Fibroblast of lung (primary cell): ENCODE results near the gene MCM5. TPM values are rescaled to one million over a fixed set of nuclear protein-coding genes. Genes with fewer than 3 reads are reported as not detected.

ENCODE experiments used
- DNase-seq, 2 donors: peaks; one replicate each; pipeline versions ENCODE4 v3.0.0 to v3.0.0-alpha.2; 2010; ENCODE audit warnings: low read depth in 2 of 2
- H2AFZ ChIP-seq: 2 replicates; pipeline ENCODE4 v1.5.1; 2012; ENCODE audit warnings: low read length, control low read depth, inconsistent platforms
- H3K27ac ChIP-seq: 2 replicates; pipeline ENCODE4 v1.5.1; 2011; ENCODE audit warnings: low read length, control low read depth; ENCODE audit not compliant: insufficient read depth
- H3K27me3 ChIP-seq: 2 replicates; pipeline ENCODE4 v1.5.1; 2011; ENCODE audit warnings: mild to moderate bottlenecking, low read length; ENCODE audit not compliant: control insufficient read depth, insufficient read depth
- H3K36me3 ChIP-seq: 2 replicates; pipeline ENCODE4 v1.5.1; 2011; ENCODE audit warnings: low read length; ENCODE audit not compliant: control insufficient read depth, insufficient read depth
- H3K4me1 ChIP-seq: 2 replicates; pipeline ENCODE4 v1.5.1; 2011; ENCODE audit warnings: low read length; ENCODE audit not compliant: control insufficient read depth, insufficient read depth; ENCODE audit errors: extremely low read depth
- H3K4me2 ChIP-seq: 2 replicates; pipeline ENCODE4 v1.5.1; 2011; ENCODE audit warnings: low read length, control low read depth; ENCODE audit not compliant: insufficient read depth; ENCODE audit errors: extremely low read depth
- H3K4me3 ChIP-seq, 4 experiments: fragments of 200-600 bp in 1 of 4; sonication (generic) in 1 of 4; replicated peaks in 1 of 4; 2 replicates each; pipeline ENCODE4 v1.5.1; 2011 to 2016; ENCODE audit warnings: low read length in 4 of 4, low read depth in 3 of 4, mild to moderate bottlenecking in 3 of 4, control low read depth in 2 of 4, inconsistent platforms in 1 of 4, mixed read lengths in 1 of 4; ENCODE audit not compliant: insufficient read depth in 1 of 4; ENCODE audit errors: control extremely low read depth in 1 of 4
- H3K79me2 ChIP-seq: 2 replicates; pipeline ENCODE4 v1.5.1; 2012; ENCODE audit warnings: mild to moderate bottlenecking, low read length, inconsistent platforms; ENCODE audit not compliant: control insufficient read depth, insufficient read depth
- H3K9ac ChIP-seq: 2 replicates; pipeline ENCODE4 v1.5.1; 2011; ENCODE audit warnings: mild to moderate bottlenecking, low read length, control low read depth; ENCODE audit not compliant: insufficient read depth
- H3K9me3 ChIP-seq: 2 replicates; pipeline ENCODE4 v1.5.1; 2012; ENCODE audit warnings: low read depth, low read length; ENCODE audit not compliant: control insufficient read depth, insufficient read depth
- H4K20me1 ChIP-seq: 2 replicates; pipeline ENCODE4 v1.5.1; 2011; ENCODE audit warnings: low read length; ENCODE audit not compliant: control insufficient read depth, insufficient read depth; ENCODE audit errors: extremely low read depth
- EZH2 ChIP-seq: IDR thresholded peaks from 2 replicates; pipeline ENCODE4 v1.5.1; 2012; ENCODE audit warnings: low read length, control low read depth, mild to moderate bottlenecking; ENCODE audit errors: missing control alignments
- polyA plus RNA-seq, 2 donors: library from polyadenylated mRNA; depleted of rRNA in 1 of 2; stranded (reverse) in 1 of 2; unstranded in 1 of 2; fragments of >200 nt; gene quantifications; 2 replicates each; pipeline ENCODE4 v1.2.1, GENCODE V29; 2011 to 2012; ENCODE audit warnings: missing spikeins in 1 of 2
- total RNA-seq: library from RNA; depleted of rRNA; stranded (reverse); fragments of >200 nt; gene quantifications from 2 replicates; pipeline ENCODE4 v1.2.1, GENCODE V29; 2014
- TF ChIP-seq, protein P1 (sequence below), 2 donors: IDR thresholded peaks in 1 of 2; conservative IDR thresholded peaks in 1 of 2; 1 replicate in 1 of 2; 2 replicates in 1 of 2; pipeline ENCODE4 v1.5.1; 2011 to 2012; ENCODE audit warnings: low read length in 2 of 2, control low read depth in 1 of 2, inconsistent platforms in 1 of 2, low read depth in 1 of 2, mild to moderate bottlenecking in 1 of 2

MCM5 gene
- total and polyA plus RNA-seq, 2 donors (not counting 1 experiment from before 2014, with no cell fraction given) = 13.4 to 21.7 TPM

DNA sequence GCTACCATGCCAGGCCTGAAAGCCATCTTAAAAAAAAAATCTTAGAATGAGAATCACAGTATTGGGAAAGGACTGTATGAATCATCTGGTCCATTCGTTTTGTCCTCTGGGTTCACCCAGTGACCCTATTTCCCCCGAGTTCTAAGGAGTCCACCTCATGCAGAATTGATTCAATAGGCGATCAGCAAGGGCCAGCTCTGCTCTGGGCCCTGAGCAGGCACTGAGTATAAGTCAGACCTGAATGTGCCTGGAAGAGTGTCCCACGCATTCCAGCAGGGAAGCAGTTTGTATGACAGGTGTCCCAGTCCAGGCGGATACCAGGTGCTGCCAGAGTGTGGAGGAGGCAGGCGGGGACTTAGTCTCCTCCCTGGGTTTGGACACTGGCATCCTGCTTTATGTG lies 19.9 kb upstream of the MCM5 start:
- Histone ChIP-seq H3K36me3 (peaks cover 7% of the 10 kb centered on the region), H3K27ac (peak overlapping the region; percentile 63), H2AFZ (no peak overlapping the region), H3K9me3 (no peaks in the 10 kb centered on the region), H3K79me2 (peaks cover 15% of the 10 kb centered on the region), H4K20me1 (no peaks in the 10 kb centered on the region), H3K4me1 (peaks cover 16% of the 10 kb centered on the region), H3K9ac (no peak overlapping the region), H3K4me3 (no peak overlapping the region), H3K4me2 (no peak overlapping the region), H3K27me3 (no peaks in the 10 kb centered on the region)
- TF ChIP-seq, protein P1, sequence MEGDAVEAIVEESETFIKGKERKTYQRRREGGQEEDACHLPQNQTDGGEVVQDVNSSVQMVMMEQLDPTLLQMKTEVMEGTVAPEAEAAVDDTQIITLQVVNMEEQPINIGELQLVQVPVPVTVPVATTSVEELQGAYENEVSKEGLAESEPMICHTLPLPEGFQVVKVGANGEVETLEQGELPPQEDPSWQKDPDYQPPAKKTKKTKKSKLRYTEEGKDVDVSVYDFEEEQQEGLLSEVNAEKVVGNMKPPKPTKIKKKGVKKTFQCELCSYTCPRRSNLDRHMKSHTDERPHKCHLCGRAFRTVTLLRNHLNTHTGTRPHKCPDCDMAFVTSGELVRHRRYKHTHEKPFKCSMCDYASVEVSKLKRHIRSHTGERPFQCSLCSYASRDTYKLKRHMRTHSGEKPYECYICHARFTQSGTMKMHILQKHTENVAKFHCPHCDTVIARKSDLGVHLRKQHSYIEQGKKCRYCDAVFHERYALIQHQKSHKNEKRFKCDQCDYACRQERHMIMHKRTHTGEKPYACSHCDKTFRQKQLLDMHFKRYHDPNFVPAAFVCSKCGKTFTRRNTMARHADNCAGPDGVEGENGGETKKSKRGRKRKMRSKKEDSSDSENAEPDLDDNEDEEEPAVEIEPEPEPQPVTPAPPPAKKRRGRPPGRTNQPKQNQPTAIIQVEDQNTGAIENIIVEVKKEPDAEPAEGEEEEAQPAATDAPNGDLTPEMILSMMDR (conservative IDR thresholded peaks at IDR 0.05 in 1 of 2, IDR thresholded peaks at IDR 0.05 in 1 of 2; ENCODE audit: low read depth in 1 of 2, low read length in 2 of 2) = no peak
- no peak for TF ChIP-seq EZH2
- DNase-seq = peak in 1 of 2 donors; percentile 38

GRCh38 chr22:35380537-35381423 lies 19.2 kb upstream of the MCM5 start, which contains the start of gene HMOX1:
TSS of gene HMOX1 (plus strand) at chr22:35381096. CDS start at chr22:35381174, 78 bp downstream.
- Histone ChIP-seq H3K9me3 (no peaks in the 10 kb centered on the region), H2AFZ (peak within 1 kb of the TSS; percentile 35), H3K4me1 (peaks cover 16% of the 10 kb centered on the region), H3K9ac (peak within 1 kb of the TSS; percentile 71), H3K27me3 (no peaks in the 10 kb centered on the region), H3K4me3 (peak within 1 kb of the TSS; percentile 79 to 94 (median 84)), H4K20me1 (no peaks in the 10 kb centered on the region), H3K79me2 (peaks cover 15% of the 10 kb centered on the region), H3K27ac (peak within 1 kb of the TSS; percentile 63), H3K4me2 (peak within 1 kb of the TSS; percentile 75), H3K36me3 (peaks cover 7% of the 10 kb centered on the region)
- no peak for TF ChIP-seq EZH2
- TF ChIP-seq, protein P1 (conservative IDR thresholded peaks at IDR 0.05 in 1 of 2, IDR thresholded peaks at IDR 0.05 in 1 of 2; ENCODE audit: low read depth in 1 of 2, low read length in 2 of 2) = no peak
- DNase-seq = peak; percentile 86 to 95

GRCh38 chr22:35381424-35382009 lies 18.4 kb upstream of the MCM5 start:
- Histone ChIP-seq H3K9me3 (no peaks in the 10 kb centered on the region), H3K36me3 (peaks cover 9% of the 10 kb centered on the region), H3K9ac (peak overlapping the region; percentile 71), H3K4me3 (peak overlapping the region; percentile 79 to 94 (median 84)), H3K4me1 (peaks cover 14% of the 10 kb centered on the region), H4K20me1 (no peaks in the 10 kb centered on the region), H3K79me2 (peaks cover 15% of the 10 kb centered on the region), H3K4me2 (peak overlapping the region; percentile 73), H3K27me3 (no peaks in the 10 kb centered on the region), H3K27ac (peak overlapping the region; percentile 63), H2AFZ (peak overlapping the region; percentile 35)
- no peak for DNase-seq
- no peak for TF ChIP-seq EZH2
- TF ChIP-seq, protein P1 (conservative IDR thresholded peaks at IDR 0.05 in 1 of 2, IDR thresholded peaks at IDR 0.05 in 1 of 2; ENCODE audit: low read depth in 1 of 2, low read length in 2 of 2) = no peak
